Stimulated activated CD4-positive, alpha-beta T cell treated with anti-CD3 and anti-CD28 coated beads, TNF-alpha, amount 100 ng/mL, for 24 hours (primary cell): ENCODE results near the gene PAGR1.

Source experiments
- DNase-seq, 3 experiments: peaks; one replicate each; pipeline ENCODE4 v3.0.0-alpha.2; 2020; ENCODE audit warnings: low read depth in 3 of 3

PAGR1 gene

DNA sequence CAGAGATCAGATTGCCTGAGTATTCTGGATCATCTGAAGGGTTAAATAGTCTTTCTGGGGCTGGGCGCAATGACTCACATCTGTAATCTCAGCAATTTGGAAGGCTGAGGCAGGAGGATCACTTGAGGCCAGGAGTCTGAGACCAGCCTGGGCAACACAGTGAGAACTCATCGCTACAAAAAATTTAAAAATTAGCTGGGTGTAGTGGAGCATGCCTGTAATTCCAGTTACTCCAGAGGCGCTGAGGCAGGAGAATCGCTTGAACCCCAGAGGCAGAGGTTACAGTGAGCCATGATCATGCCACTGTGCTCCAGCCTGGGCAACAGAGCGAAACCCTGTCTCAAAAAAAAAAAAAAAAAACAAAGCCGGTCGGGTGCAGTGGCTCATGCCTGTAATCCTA is 20.0 kb downstream of the PAGR1 start:
- DNase-seq, result no peak

DNA sequence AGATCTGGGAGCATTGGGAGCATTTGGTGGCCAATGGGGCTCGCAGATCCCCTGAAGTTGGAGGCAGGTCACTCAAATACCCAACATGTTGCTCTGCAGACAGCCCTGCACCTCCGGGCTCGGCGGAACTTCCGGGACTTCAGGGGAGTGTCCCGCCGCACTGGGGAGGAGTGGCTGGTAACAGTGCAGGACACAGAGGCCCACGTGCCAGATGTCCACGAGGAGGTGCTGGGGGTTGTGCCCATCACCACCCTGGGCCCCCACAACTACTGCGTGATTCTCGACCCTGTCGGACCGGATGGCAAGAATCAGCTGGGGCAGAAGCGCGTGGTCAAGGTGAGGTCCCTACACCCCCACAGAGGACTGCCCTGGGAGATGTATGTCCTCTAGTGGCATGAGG is 20.7 kb downstream of the PAGR1 start:
- DNase-seq, result no peak

DNA sequence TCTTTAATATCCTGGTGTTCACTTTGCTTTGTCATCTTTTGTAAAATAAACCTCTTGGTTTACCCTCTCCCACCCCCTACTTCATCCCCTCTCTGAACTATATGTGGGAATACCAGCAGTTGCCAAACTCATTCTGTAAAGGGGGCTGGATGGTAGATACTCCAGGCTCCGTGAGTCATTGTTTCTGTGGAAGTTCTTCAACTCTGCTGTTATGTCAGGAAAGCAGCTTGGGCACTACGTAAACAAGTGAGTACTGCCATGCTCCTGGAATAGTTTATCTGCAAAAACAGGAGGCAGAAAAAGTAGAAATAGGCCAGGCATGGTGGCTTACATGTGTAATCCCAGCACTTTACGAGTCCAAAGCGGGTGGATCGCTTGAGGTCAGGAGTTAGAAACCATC is 21.9 kb downstream of the PAGR1 start:
- no peak for DNase-seq

DNA sequence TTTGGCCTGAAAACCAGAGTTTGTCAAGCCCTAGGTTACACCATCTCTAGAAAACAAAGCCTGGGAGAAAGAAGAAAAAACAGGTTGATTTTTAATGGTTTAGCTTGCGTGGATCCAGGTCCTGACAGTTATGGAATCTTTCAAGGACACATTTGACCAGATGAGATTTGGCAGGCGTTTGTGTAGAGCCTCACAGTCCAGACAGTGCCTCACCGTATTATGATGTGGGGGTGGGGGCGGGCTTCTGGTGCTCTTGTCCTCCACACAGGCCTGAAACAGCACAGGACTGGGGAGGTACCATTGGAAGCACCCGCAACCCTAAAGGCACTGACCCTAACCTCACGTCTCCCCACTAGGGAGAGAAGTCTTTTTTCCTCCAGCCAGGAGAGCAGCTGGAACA is 23.9 kb downstream of the PAGR1 start:
- DNase-seq, result no peak

DNA sequence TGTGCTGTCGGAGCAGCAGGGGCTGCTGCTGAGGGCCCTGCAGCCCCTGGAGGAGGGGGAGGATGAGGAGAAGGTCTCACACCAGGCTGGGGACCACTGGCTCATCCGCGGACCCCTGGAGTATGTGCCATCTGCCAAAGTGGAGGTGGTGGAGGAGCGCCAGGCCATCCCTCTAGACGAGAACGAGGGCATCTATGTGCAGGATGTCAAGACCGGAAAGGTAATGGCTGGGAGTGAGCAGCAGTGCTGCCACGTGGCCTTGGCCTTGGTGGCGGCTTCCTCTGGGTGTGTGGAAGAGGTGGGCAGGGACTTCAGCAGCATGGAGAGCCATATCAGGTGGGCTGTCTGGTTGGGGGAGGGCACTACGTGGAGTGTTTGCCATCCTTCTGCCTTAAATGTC is 24.3 kb downstream of the PAGR1 start:
- DNase-seq, result no peak

DNA sequence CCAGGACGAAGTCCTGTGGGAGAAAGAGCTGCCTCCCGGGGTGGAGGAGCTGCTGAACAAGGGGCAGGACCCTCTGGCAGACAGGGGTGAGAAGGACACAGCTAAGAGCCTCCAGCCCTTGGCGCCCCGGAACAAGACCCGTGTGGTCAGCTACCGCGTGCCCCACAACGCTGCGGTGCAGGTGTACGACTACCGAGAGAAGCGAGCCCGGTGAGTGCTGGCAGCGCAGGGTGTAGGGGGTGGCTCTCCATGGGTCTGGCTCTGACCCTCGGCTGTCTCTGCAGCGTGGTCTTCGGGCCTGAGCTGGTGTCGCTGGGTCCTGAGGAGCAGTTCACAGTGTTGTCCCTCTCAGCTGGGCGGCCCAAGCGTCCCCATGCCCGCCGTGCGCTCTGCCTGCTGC is 25.7 kb downstream of the PAGR1 start:
- DNase-seq, result no peak

DNA sequence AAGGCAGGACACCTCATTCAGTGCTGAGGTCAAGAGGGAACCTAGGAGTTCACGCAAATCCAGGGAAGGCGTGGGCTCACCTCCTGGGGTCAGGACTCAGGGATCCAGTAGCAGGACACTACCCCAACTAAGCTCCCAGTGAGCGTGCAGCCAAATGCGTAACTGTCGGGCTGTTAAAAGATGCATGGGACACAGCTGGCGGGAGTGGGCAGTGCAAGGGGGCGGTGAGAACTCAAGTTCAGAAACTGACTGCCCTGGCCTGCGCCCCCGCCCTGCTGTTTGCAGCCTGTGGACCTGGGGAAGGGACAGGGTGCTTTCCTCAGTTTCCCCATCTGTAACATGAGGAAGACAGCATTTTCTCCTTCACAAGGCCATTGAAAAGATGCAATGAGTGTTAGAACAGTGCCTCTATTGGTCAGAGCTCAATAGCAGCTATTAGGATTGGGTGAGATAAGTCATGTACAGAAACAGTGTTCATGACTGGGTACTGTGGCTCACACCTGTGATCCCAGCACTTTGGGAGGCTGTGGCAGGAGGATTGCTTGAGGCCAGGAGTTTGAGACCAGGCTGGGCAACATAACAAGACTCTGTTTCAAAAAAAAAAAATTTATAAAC is 26.9 kb downstream of the PAGR1 start:
- no peak for DNase-seq

DNA sequence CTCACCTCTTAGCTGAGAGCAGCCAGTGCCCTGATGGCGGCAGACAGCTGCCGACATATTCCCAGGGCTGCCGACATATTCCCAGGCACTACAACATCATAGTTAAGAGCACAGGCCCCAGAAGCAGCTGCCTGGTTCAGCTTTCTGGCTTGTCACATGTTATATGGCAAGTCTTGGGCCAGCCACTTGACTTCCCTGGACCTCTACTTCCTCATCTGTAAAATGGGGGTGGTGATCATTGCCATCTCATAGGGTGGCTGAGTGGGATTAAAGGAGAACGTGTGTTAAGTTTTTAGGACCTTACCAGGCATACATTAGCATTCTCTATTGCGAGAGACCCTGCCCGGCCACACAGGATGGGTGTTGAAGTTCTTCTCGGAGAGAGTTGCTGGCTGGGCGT is 28.0 kb downstream of the PAGR1 start:
- no peak for DNase-seq

DNA sequence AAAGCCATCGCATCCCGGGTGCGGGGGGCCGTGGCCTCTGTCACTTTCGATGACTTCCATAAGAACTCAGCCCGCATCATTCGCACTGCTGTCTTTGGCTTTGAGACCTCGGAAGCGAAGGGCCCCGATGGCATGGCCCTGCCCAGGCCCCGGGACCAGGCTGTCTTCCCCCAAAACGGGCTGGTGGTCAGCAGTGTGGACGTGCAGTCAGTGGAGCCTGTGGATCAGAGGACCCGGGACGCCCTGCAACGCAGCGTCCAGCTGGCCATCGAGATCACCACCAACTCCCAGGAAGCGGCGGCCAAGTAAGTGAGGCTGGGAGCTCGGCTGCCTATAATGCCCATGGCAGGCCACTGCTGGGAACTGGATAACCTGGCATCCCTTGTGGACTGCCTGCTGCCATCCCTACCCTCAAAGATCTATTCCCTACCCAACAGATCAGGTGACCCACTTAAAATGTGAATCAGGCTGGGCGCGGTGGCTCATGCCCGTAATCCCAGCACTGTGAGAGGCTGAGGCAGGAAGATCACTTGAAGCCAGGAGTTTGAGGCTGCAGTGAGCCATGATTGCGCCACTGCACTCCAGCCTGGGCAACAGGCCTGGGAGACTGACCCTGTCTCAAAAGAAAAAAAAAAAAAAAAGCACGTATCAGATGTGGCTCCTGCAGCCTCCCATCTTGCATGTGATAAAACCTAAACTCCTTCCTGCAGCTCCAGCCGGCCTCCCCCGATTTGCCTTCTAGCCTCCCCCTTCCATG is 28.8 kb downstream of the PAGR1 start:
- DNase-seq, result no peak

DNA sequence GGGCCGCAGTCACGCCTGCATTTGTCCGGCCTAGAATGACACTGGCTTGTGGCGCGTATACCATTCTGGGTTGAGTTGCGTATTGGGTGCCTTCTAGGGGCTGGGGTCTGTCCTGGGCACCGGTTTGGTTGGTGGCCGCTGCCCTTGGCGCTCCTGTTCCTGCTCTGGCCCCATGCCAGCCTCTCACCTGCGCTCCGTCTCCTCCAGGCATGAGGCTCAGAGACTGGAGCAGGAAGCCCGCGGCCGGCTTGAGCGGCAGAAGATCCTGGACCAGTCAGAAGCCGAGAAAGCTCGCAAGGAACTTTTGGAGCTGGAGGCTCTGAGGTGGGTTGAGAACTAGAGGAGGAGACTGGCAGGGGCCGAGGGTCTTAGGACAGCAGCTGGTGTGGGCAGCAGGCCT is 29.7 kb downstream of the PAGR1 start:
- no peak for DNase-seq

DNA sequence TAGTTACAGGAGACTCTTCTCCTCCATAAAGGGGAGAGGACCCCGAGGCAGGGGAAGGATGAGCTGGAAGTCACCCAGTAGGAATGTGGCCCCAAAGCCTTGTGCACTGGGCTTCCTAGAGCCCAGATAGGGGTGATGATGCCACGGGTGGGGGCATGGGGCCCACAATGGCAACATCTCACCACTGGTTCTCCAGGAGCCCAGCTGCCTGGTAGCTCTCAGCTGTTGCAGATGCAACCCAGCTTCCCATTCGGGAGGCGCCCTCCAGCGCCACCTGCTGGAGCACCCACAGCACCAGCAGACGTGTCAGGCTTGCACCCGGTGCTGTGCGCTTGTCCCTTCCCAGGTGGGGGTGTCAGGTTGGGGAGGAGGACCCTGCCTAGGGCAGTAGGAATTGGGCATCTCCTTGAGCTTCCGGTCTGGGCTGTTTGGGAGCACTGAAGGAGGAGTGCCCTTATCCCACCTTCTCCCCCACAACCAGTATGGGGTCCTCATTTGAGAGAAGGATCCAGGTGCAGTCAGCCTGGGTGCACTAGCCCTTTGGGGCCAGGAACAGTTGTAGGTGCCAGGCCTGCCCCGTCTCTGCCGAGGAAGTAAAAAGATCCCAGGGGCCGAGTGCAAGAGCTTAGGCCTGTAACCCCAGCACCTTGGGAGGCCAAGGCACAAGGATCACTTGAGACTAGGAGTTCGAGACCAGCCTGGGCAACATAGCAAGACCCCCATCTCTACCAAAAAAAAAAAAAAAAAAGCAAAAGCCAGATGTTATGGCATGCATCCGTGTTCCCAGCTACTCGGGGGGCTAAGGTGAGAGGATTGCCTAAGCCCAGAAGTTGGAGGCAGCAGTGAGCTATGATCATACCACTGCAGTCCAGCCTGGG is 32.7 kb downstream of the PAGR1 start:
- peak; percentile 65 to 82 (median 72) for DNase-seq

DNA sequence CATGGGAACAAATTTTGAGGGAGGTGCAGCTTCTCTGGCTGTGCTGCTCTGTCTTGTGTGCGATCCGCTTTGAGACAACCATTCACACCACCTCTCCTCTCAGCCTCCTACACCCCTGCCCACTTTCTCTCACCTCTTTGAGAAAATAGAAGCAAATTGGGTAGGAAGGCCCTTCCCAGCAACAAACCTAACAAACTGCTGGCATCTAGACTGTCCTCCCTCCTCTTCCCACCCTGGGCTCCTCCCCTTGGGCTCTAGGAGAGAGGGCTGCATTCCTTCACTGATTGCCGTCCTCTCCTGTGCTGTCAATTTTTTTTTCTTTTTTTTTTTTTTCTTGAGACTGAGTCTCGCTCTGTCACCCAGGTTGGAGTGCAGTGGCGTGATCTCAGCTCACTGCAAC is 33.6 kb downstream of the PAGR1 start:
- no peak for DNase-seq

DNA sequence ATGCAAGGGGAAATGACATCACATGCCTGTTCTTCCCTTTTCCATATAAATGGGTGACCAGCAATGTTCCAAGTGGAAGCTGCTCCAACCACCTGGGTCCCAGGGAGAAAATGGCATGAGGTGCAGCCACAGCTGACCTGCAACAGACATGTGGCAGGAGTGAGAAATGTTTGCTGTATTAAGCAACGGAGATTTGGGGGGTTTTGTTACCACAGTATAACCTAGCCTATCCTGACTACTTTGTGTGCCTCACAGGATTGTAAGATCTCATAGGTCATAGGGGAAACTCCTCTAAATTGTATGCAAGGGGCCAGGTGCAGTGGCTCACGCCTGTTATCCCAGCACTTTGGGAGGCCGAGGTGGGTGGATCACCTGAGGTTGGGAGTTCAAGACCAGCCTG is 35.0 kb downstream of the PAGR1 start:
- DNase-seq, result no peak

DNA sequence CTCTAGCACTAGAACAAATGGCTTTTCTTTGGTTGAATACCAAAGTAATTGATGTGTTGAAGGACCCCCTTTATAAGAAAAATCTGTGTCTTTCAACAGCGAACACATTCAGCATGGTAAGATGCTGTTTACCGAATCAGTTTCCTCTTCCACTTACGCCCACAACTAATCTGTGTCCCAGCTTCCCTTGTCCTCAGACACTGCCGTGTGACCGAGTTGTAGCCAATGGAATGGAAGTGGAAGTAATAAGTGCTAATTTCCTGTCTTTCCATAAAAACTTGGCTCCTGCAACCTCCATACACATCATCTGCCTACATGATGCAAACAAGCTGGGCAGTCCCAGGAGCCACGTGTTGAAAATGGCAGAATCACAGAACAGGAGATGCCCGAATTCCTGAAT is 36.7 kb downstream of the PAGR1 start:
- DNase-seq, result no peak

DNA sequence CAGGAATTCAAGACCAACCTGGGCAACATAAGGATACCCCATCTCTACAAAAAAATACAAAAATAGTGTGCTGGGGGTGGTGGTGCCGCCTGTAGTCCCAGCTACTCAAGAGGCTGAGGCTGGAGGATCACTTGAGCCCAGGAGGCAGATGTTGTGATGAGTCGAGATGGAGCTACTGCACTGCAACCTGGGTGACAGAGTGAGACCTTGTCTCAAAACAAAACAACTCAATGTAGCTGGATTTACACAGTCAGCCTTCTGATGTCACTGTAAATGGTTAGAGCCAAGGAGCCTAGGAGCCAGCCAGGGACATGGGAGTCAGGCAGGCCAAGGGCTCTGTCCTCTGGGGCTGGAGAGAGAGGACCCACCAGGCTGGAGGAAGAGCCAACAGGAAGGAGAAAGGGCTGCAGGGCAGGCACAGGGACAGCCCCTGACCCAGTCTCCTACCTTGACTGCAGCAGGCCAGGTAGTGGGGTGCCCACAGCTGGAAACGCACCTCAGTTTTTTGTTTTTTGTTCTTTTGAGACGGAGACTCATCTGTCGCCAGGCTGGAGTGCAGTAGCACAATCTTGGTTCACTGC is 38.7 kb downstream of the PAGR1 start:
- DNase-seq, result no peak

DNA sequence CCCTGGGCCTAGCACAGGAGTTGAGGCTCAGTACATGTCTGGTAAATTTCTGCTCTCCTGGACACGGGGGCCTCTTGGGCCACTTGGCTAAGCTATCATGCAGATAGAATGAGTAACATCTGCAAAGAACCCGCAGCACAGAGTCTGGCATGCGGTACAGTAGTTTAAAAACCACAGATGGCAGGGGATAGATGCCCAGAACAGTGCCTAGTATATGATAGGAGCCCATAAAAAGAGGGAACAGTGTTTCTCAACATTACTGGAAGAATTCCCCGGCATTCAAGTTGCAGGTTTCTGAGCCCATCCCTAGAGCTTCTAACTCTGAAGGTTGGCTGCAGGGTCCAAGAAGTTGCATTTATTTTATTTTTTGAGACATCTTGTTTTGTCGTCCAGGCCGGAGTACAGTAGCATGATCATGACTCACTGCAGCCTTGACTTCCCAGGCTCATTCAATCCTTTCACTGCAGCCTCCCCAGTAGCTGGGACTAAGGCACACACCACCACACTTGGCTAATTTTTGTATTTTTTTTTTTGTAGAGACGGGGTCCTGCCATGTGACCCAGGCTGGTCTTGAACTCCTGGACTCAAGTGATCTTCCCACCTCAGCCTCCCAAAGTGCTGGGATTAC is 41.3 kb downstream of the PAGR1 start:
- DNase-seq, result no peak

DNA sequence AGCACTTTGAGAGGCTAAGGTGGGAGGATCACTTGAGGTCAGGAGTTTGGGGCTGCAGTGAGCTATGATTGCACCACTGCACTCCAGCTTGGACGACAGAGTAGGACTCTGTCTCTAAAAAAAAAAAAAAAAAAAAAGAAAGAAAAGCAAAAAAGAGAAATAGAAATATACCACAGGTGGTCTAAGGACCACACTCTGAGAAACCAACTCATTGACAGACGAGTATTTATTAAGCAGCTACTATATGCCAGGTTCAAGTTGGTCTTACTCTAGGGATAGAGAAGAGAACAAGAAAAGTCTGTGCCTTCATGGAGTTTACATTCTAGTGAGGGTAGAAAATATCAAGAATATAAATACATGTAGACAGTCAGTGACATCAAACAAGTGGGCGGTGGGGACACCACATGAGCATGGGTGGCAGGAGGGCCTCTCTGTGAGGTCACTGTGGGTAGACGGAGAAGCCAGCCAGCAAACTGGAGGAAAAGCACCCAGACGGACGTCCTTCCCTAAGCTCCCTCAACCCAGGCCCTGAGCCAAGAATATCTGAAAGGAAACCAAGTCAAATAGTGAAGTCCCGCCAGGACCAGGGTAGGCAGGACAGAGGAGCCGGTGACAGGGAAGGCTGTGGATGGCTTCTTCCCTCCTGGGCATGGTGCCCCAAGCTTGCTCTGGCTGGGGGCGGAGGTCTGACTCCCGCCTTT is 42.3 kb downstream of the PAGR1 start:
- no peak for DNase-seq

DNA sequence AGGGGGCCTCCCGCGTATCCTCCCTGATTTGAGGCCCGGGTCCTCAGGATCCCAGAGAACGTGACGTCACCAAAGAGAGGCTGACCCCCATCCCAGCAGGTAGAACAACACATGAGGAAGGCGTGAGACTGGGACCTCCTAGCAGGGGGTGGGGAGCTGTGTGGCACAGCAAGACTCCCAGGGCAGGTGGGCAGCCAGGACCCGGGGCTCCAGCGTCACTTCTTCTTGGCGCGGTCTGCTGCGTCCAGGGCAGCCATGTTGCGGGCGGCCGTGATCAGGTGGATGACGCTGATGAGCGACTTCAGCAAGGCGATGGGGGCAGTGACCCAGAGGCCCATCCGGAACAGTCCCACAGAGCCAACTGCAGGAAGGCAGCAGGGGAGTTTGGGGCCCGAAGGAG is 43.0 kb downstream of the PAGR1 start:
- no peak for DNase-seq

DNA sequence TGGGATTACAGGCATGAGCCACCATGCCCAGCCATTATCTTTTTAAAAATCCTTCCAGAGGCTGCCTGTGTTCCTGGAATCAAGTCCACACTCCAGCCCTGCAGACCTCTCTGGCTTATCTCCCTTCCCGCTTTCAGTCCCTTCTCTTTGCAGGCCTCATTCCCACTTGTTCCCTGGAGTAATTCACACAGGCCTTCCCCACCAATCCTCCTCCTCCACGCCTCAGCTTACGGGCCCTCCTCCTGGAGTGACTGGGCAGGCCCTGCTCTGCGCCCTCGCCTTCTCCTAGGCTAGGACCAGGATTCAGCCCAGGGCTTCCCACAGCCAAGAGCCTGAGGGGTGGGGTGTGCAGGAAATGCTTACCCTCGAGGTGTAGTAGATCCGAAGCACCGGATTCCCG is 44.3 kb downstream of the PAGR1 start:
- DNase-seq, result no peak

DNA sequence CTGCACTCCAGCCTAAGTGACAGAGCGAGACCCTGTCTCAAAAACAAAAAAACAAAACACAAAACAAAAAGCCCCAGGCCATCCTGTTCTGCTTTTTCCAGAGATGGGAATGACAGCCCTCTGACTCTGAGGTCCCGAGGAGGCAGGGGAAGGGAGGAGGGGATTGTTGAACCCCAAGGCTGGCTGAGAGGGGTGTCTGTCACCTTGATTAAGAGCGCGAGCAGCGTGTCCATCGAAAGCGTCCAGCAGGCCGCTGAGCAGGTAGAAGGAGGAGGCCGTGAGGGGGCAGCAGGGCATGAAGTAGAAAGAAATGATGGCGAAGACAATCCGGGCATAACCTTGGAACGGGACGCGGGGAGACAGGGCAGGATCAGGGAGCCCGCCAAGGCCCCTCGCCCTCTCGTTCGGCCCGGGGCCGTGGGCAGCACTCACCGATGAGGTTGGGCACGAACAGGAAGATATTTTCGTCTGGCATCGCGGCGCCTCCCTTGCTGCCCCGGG is 46.5 kb downstream of the PAGR1 start:
- DNase-seq, result no peak
